Endodermal cell (in vitro differentiated cells): ENCODE results near the gene KLHL41. TPM values are rescaled to one million over a fixed set of nuclear protein-coding genes. Genes with fewer than 3 reads are reported as not detected.

Source experiments
- DNase-seq: peaks from one replicate; pipeline ENCODE4 v3.0.0-alpha.2; 2017
- H3K27ac ChIP-seq: 2 replicates; pipeline ENCODE4 v1.5.1; 2013; ENCODE audit warnings: mild to moderate bottlenecking, low read depth, low read length, moderate library complexity
- H3K27me3 ChIP-seq: 2 replicates; pipeline ENCODE4 v1.6.1; 2013; ENCODE audit warnings: mild to moderate bottlenecking, low read length, moderate library complexity; ENCODE audit not compliant: insufficient read depth, control insufficient read depth, poor library complexity, severe bottlenecking
- H3K36me3 ChIP-seq: 2 replicates; pipeline ENCODE4 v1.7.0; 2013; ENCODE audit warnings: mild to moderate bottlenecking, low read length, moderate library complexity; ENCODE audit not compliant: control insufficient read depth, insufficient read depth
- H3K4me1 ChIP-seq: one replicate; pipeline ENCODE4 v1.7.0; 2013; ENCODE audit warnings: low read length; ENCODE audit not compliant: control insufficient read depth, insufficient read depth
- H3K4me3 ChIP-seq: 2 replicates; pipeline ENCODE4 v1.5.1; 2013; ENCODE audit warnings: mild to moderate bottlenecking, low read length, moderate library complexity
- H3K9ac ChIP-seq: 2 replicates; pipeline ENCODE4 v1.6.1; 2013; ENCODE audit warnings: mild to moderate bottlenecking, low read length, moderate library complexity; ENCODE audit not compliant: poor library complexity, severe bottlenecking; ENCODE audit errors: extremely low read depth
- H3K9me3 ChIP-seq: 2 replicates; pipeline ENCODE4 v1.6.1; 2013; ENCODE audit warnings: mild to moderate bottlenecking, low read length, moderate library complexity; ENCODE audit not compliant: control insufficient read depth
- H3K27ac Mint-ChIP-seq: 2 replicates; pipeline ENCODE4 v1.8.0; 2020; ENCODE audit warnings: mixed read lengths
- H3K27me3 Mint-ChIP-seq: 2 replicates; pipeline ENCODE4 v1.8.0; 2021; ENCODE audit warnings: mild to moderate bottlenecking, mixed read lengths; ENCODE audit not compliant: insufficient read depth
- H3K36me3 Mint-ChIP-seq: 2 replicates; pipeline ENCODE4 v1.8.0; 2020; ENCODE audit warnings: low read depth, mixed read lengths
- H3K4me1 Mint-ChIP-seq: 2 replicates; pipeline ENCODE4 v1.8.0; 2020; ENCODE audit warnings: mixed read lengths
- H3K4me3 Mint-ChIP-seq: 2 replicates; pipeline ENCODE4 v1.8.0; 2020; ENCODE audit warnings: mild to moderate bottlenecking, moderate library complexity, mixed read lengths
- H3K9me3 Mint-ChIP-seq: 2 replicates; pipeline ENCODE4 v1.8.0; 2020; ENCODE audit warnings: mild to moderate bottlenecking, mixed read lengths
- CTCF ChIP-seq: fragments of 200-600 bp; sonication (generic); conservative IDR thresholded peaks from 2 replicates; pipeline ENCODE4 v1.5.0; 2021; ENCODE audit warnings: antibody characterized with exemption, mild to moderate bottlenecking
- WGBS, 2 experiments: methylation state at CpG; one replicate each; pipeline versions ENCODE4 v1.1.5 to v1.1.7; 2013; ENCODE audit warnings: missing lambda C conversion rate in 2 of 2, mixed read lengths in 1 of 2; ENCODE audit not compliant: insufficient coverage in 1 of 2, insufficient read length in 1 of 2; 5-methylcytosine and 5-hydroxymethylcytosine counted together
- total RNA-seq, 2 donors: library from RNA; stranded (reverse); fragmentation: NEBNext Ultra II Directional in 1 of 2; extraction: Animal tissue kit (Norgen Biotek cat#: 25700) in 1 of 2; gene quantifications; 2 replicates in 1 of 2; 3 replicates in 1 of 2; pipeline ENCODE4 v1.2.1, GENCODE V29; 2021

KLHL41 gene
- total RNA-seq, 2 donors from 2014 or later = not detected

GRCh38 chr2:169509955-169510354 lies 453 bp downstream of the KLHL41 start:
- H3K4me3 ChIP-seq = no peak overlapping the region
- peaks cover 9% of the 10 kb centered on the region for H3K4me1 ChIP-seq
- TF ChIP-seq CTCF = no peak
- no peaks in the 10 kb centered on the region for H3K27me3 ChIP-seq
- Mint-ChIP-seq H3K27ac (no peak overlapping the region), H3K9me3 (peaks cover 10% of the 10 kb centered on the region), H3K36me3 (peaks cover 2% of the 10 kb centered on the region), H3K4me1 (peaks cover 7% of the 10 kb centered on the region), H3K4me3 (no peak overlapping the region), H3K27me3 (no peaks in the 10 kb centered on the region)
- H3K27ac ChIP-seq = no peak overlapping the region
- H3K9ac ChIP-seq = no peak overlapping the region
- H3K36me3 ChIP-seq = no peaks in the 10 kb centered on the region
- no peak for DNase-seq
- WGBS, 2 experiments = 88 to 93% methylated on average over 6 to 8 of the region's 8 CpGs
- no peaks in the 10 kb centered on the region for H3K9me3 ChIP-seq

GRCh38 chr2:169510496-169510895 lies 994 bp downstream of the KLHL41 start:
- Histone ChIP-seq H3K27ac (no peak overlapping the region), H3K9me3 (no peaks in the 10 kb centered on the region), H3K4me1 (peaks cover 9% of the 10 kb centered on the region), H3K9ac (no peak overlapping the region), H3K4me3 (no peak overlapping the region), H3K27me3 (no peaks in the 10 kb centered on the region), H3K36me3 (no peaks in the 10 kb centered on the region)
- no peaks in the 10 kb centered on the region for H3K27me3 Mint-ChIP-seq
- no peak overlapping the region for H3K4me3 Mint-ChIP-seq
- 96 to 100% methylated on average over 2 to 4 of the region's 4 CpGs for WGBS, 2 experiments
- no peak overlapping the region for H3K27ac Mint-ChIP-seq
- no peak for DNase-seq
- H3K36me3 Mint-ChIP-seq = peaks cover 2% of the 10 kb centered on the region
- TF ChIP-seq CTCF = no peak
- H3K4me1 Mint-ChIP-seq = peaks cover 7% of the 10 kb centered on the region
- H3K9me3 Mint-ChIP-seq = peaks cover 5% of the 10 kb centered on the region

- Mint-ChIP-seq H3K4me3 (no peak overlapping the region), H3K9me3 (peaks cover 3% of the 10 kb centered on the region), H3K36me3 (peaks cover 2% of the 10 kb centered on the region), H3K27ac (no peak overlapping the region), H3K27me3 (no peaks in the 10 kb centered on the region), H3K4me1 (peaks cover 7% of the 10 kb centered on the region)
- H3K4me1 ChIP-seq = peaks cover 9% of the 10 kb centered on the region
- H3K9me3 ChIP-seq = no peaks in the 10 kb centered on the region
- TF ChIP-seq CTCF = no peak
- no peak for DNase-seq
- 100% methylated on average over 1 of the region's 1 CpG for WGBS, 2 experiments
- H3K27me3 ChIP-seq = no peaks in the 10 kb centered on the region
- H3K9ac ChIP-seq = no peak overlapping the region
- no peak overlapping the region for H3K4me3 ChIP-seq
- no peaks in the 10 kb centered on the region for H3K36me3 ChIP-seq
- H3K27ac ChIP-seq = no peak overlapping the region
These were observed 2.3 kb downstream of the KLHL41 start for GRCh38 chr2:169511818-169512217.
